ENCODE results near the gene ADK. TPM values are rescaled to one million over a fixed set of nuclear protein-coding genes. Genes with fewer than 3 reads are reported as not detected.

The ADK gene
- total and polyA plus RNA-seq, 11 donors = 20.8 to 55.5 (median 39.8) TPM

DNA sequence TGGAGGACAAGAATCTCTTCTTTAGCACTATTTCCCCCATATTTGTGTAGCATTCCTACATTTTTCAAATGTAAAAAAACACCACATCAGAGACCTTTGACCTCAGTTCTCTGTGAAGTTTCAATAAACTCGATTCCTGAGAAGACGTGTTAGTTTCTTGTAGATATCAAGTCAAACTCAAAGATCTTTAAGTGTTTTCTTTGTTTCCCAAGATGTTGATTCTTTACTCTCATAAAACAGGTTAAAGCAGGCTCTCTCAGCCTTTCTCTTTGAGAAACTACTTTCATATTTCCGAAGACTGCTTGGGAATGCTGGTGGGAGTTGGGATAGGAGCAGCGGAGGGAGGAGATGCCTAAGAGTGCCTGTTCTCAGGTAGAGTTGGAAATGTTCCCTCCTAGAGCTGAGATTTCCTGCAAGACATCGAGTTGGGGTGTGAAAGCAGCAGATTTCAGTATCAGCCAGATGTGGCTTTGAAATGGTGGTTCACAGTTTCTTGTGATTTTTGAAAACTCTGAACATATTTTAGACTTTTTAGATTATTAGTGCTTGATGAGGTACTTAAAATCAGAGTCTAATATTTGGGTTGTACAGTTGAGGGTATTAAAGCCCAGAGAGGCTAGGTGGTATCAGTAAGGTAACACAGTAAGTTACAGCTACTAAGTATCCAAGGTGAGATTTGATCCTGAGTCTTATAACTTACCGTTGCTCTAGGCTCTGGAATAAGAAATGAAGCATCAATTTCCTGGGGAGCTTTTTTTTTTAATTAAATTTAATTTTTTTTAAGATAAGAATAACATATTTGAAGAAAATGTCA, 13.9 kb downstream of the ADK start:
- WGBS, 4 donors = 68 to 75% (median 73%) methylated on average over 6 of the region's 6 CpGs
- Histone ChIP-seq H3K36me3 (peaks cover 0 to 9% (median 0%) of the 10 kb centered on the region in 9 donors), H3K9me3 (no peaks in the 10 kb centered on the region), H3K4me3 (no peak overlapping the region), H3K4me1 (peaks cover 0 to 41% (median 2%) of the 10 kb centered on the region in 12 donors), H3K27me3 (no peaks in the 10 kb centered on the region), H3K27ac (no peak overlapping the region)
- TF ChIP-seq CTCF (IDR thresholded peaks at IDR 0.05) (no peak), POLR2A (IDR thresholded peaks at IDR 0.05) (no peak)
- ATAC-seq (no peak), DNase-seq (no peak)
- intact Hi-C loops (cut with DNase I) = no loop called here

GRCh38 chr10:74165530-74165901, 14.5 kb downstream of the ADK start:
- no peaks in the 10 kb centered on the region for H3K27me3 ChIP-seq
- no peak for DNase-seq
- intact Hi-C loops (cut with DNase I) = no loop called here
- WGBS, 4 donors = 63 to 68% (median 64%) methylated on average over 2 of the region's 2 CpGs
- no peak overlapping the region for H3K27ac ChIP-seq
- ATAC-seq = no peak
- H3K36me3 ChIP-seq = peaks cover 0 to 9% (median 0%) of the 10 kb centered on the region in 9 donors
- no peaks in the 10 kb centered on the region for H3K9me3 ChIP-seq
- peaks cover 0 to 43% (median 2%) of the 10 kb centered on the region in 12 donors for H3K4me1 ChIP-seq
- no peak overlapping the region for H3K4me3 ChIP-seq
- TF ChIP-seq CTCF (IDR thresholded peaks at IDR 0.05) (no peak), POLR2A (IDR thresholded peaks at IDR 0.05) (no peak)

- no peak for DNase-seq
- H3K36me3 ChIP-seq = no peaks in the 10 kb centered on the region
- no peak overlapping the region for H3K4me3 ChIP-seq
- no peak for TF ChIP-seq POLR2A (IDR thresholded peaks at IDR 0.05)
- TF ChIP-seq CTCF (IDR thresholded peaks at IDR 0.05) = no peak
- no peaks in the 10 kb centered on the region for H3K27me3 ChIP-seq
- peak in 2 of 4 donors; percentile 31 to 50 for ATAC-seq
- intact Hi-C loops (cut with DNase I) = no loop called here
- 32 to 53% (median 42%) methylated on average over 1 of the region's 1 CpG for WGBS, 4 donors
- H3K9me3 ChIP-seq = no peaks in the 10 kb centered on the region
- no peak overlapping the region for H3K27ac ChIP-seq
- peaks cover 0 to 43% (median 2%) of the 10 kb centered on the region in 12 donors for H3K4me1 ChIP-seq
These were observed 16.4 kb downstream of the ADK start for GRCh38 chr10:74167443-74167842.

DNA sequence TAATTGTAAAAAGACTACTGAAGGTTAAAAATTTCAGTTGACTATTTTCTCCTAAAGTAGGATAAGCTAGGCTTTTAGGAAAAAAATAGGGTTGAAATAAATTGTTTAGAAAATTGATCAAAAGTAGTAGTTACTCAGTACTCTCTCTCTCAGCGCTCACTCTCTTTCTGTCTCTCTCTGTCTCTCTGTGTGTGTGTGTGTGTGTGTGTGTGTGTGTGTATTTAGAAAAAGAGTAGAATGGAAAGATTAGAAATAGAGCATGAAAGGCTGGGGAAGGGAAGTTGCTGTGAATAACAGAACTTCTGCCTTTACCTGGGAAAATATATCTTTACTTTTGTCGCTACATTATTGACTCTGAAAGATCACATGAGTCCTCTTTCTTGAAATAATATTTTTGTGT, 20.6 kb downstream of the ADK start:
- no peak overlapping the region for H3K4me3 ChIP-seq
- intact Hi-C loops (cut with DNase I) = no loop called here
- peaks cover 0 to 42% (median 7%) of the 10 kb centered on the region in 12 donors for H3K4me1 ChIP-seq
- no peaks in the 10 kb centered on the region for H3K9me3 ChIP-seq
- H3K27ac ChIP-seq = no peak overlapping the region
- no peaks in the 10 kb centered on the region for H3K36me3 ChIP-seq
- no peak for ATAC-seq
- WGBS, 4 donors = 93 to 98% (median 96%) methylated on average over 2 of the region's 2 CpGs
- H3K27me3 ChIP-seq = no peaks in the 10 kb centered on the region
- no peak for TF ChIP-seq CTCF (IDR thresholded peaks at IDR 0.05)
- no peak for TF ChIP-seq POLR2A (IDR thresholded peaks at IDR 0.05)
- no peak for DNase-seq

Measured in heart left ventricle (tissue), 16 donors.